ENCODE measurements around the gene PCDHA4. TPM values are rescaled to one million over a fixed set of nuclear protein-coding genes. Genes with fewer than 3 reads are reported as not detected.
"Not testable (repeated sequence)": the region's sequence is repeated elsewhere in the genome, so short reads cannot be mapped to it uniquely, and the experiment has no call there.

The PCDHA4 gene
- total and polyA plus RNA-seq, 11 donors = 0.02 to 0.21 (median 0.07) TPM; not detected in 4

GRCh38 chr5:140794595-140795258 is 12.1 kb upstream of the PCDHA4 start, which contains the start of gene PCDHA2:
PCDHA2 (plus strand) TSS chr5:140794852.
- H3K36me3 ChIP-seq = no peaks in the 10 kb centered on the region
- DNase-seq (peak in 1 of 5 donors; percentile 47), ATAC-seq (no peak)
- H3K27ac ChIP-seq = no peak within 1 kb of the TSS
- peaks cover 0 to 75% (median 30%) of the 10 kb centered on the region in 12 donors for H3K9me3 ChIP-seq
- H3K27me3 ChIP-seq = peaks cover 0 to 39% (median 9%) of the 10 kb centered on the region in 9 donors
- intact Hi-C loops (cut with DNase I) = no loop called here
- peak within 1 kb of the TSS in 5 of 12 donors; percentile 7 to 39 (median 29) for H3K4me3 ChIP-seq
- 16 to 27% (median 19%) methylated on average over 25 to 27 of the region's 27 CpGs for WGBS, 4 donors
- no peaks in the 10 kb centered on the region for H3K4me1 ChIP-seq
- TF ChIP-seq CTCF (IDR thresholded peaks at IDR 0.05) = peak in 5 of 12 donors; percentile 6 to 31 (median 16)
- TF ChIP-seq POLR2A (IDR thresholded peaks at IDR 0.05) = no peak

GRCh38 chr5:140795259-140795641 is 11.6 kb upstream of the PCDHA4 start:
- intact Hi-C loops (cut with DNase I) = no loop called here
- DNase-seq (no peak), ATAC-seq (no peak)
- H3K4me1 ChIP-seq = no peaks in the 10 kb centered on the region
- H3K27ac ChIP-seq = no peak overlapping the region
- no peaks in the 10 kb centered on the region for H3K36me3 ChIP-seq
- 16 to 31% (median 20%) methylated on average over 12 to 15 of the region's 15 CpGs for WGBS, 4 donors
- peak overlapping the region in 5 of 12 donors; percentile 7 to 39 (median 29) for H3K4me3 ChIP-seq
- TF ChIP-seq POLR2A (IDR thresholded peaks at IDR 0.05) (no peak), CTCF (IDR thresholded peaks at IDR 0.05) (peak in 2 of 12 donors; percentile 8 to 19)
- H3K9me3 ChIP-seq = peaks cover 0 to 79% (median 30%) of the 10 kb centered on the region in 12 donors
- H3K27me3 ChIP-seq = peaks cover 0 to 39% (median 9%) of the 10 kb centered on the region in 9 donors

GRCh38 chr5:140796072-140796717 is 10.7 kb upstream of the PCDHA4 start:
- 40 to 61% (median 58%) methylated on average over 62 to 72 of the region's 72 CpGs for WGBS, 4 donors
- H3K4me1 ChIP-seq; H3K27ac ChIP-seq; ATAC-seq; H3K36me3 ChIP-seq; intact Hi-C loops (cut with DNase I); H3K4me3 ChIP-seq: not testable (repeated sequence)
- DNase-seq = peak in 1 of 5 donors; percentile 58
- peaks cover 0 to 78% (median 29%) of the 10 kb centered on the region in 12 donors for H3K9me3 ChIP-seq
- peaks cover 0 to 41% (median 13%) of the 10 kb centered on the region in 9 donors for H3K27me3 ChIP-seq

- ATAC-seq = no peak
- H3K27ac ChIP-seq = no peak overlapping the region
- WGBS, 4 donors = 42 to 65% (median 56%) methylated on average over 36 to 39 of the region's 39 CpGs
- no peak overlapping the region for H3K4me3 ChIP-seq
- no peaks in the 10 kb centered on the region for H3K4me1 ChIP-seq
- peaks cover 0 to 47% (median 14%) of the 10 kb centered on the region in 9 donors for H3K27me3 ChIP-seq
- no peaks in the 10 kb centered on the region for H3K36me3 ChIP-seq
- intact Hi-C loops (cut with DNase I) = no loop called here
- TF ChIP-seq CTCF (IDR thresholded peaks at IDR 0.05) (no peak), POLR2A (IDR thresholded peaks at IDR 0.05) (no peak)
- peak in 1 of 5 donors; percentile 36 for DNase-seq
- peaks cover 0 to 82% (median 32%) of the 10 kb centered on the region in 12 donors for H3K9me3 ChIP-seq
Observed at GRCh38 chr5:140796718-140797095, 10.2 kb upstream of the PCDHA4 start.
